ENCODE measurements around the gene TMSB4X. TPM values are rescaled to one million over a fixed set of nuclear protein-coding genes. Genes with fewer than 3 reads are reported as not detected.
A peak's percentile ranks its signal among the peaks of the same experiment; 100 is the strongest.

Gene TMSB4X
- total and polyA plus RNA-seq, 4 donors = 4,686 to 9,527 (median 8,202) TPM

- peaks cover 0 to 10% (median 3%) of the 10 kb centered on the region in 3 donors for H3K27me3 ChIP-seq (ENCODE audit: control insufficient read depth in 3 of 3, insufficient read depth in 3 of 3, low read length in 2 of 3)
- no peak overlapping the region for H3K27ac ChIP-seq (ENCODE audit: low read depth in 1 of 2, low read length in 1 of 2)
- TF ChIP-seq CTCF (IDR thresholded peaks at IDR 0.05; ENCODE audit: control extremely low read depth, extremely low read depth) = no peak
- ATAC-seq (ENCODE audit: insufficient read depth, low FRiP score) (no peak), DNase-seq (no peak)
- H3K36me3 ChIP-seq (ENCODE audit: control insufficient read depth in 4 of 4, insufficient read depth in 4 of 4, low read length in 4 of 4) = no peaks in the 10 kb centered on the region
- no peak overlapping the region for H3K9ac ChIP-seq (ENCODE audit: insufficient read depth in 1 of 2, low read length in 2 of 2)
- H3K4me3 ChIP-seq = no peak overlapping the region
- H3K4me1 ChIP-seq (ENCODE audit: control insufficient read depth in 5 of 5, insufficient read depth in 5 of 5, low read length in 5 of 5) = peaks cover 0 to 12% (median 2%) of the 10 kb centered on the region in 5 donors
- WGBS, 2 donors = 20 to 41% methylated on average over 2 of the region's 2 CpGs
- peaks cover 0 to 1% (median 0%) of the 10 kb centered on the region in 4 donors for H3K9me3 ChIP-seq (ENCODE audit: control insufficient read depth in 4 of 4, insufficient read depth in 3 of 4, low read length in 3 of 4)
Observed at GRCh38 chrX:13008189-13008533, 33.3 kb downstream of the TMSB4X start.

GRCh38 chrX:13008851-13009250 is 33.9 kb downstream of the TMSB4X start:
- no peak for TF ChIP-seq CTCF (IDR thresholded peaks at IDR 0.05; ENCODE audit: control extremely low read depth, extremely low read depth)
- Histone ChIP-seq H3K36me3 (ENCODE audit: control insufficient read depth in 4 of 4, insufficient read depth in 4 of 4, low read length in 4 of 4) (no peaks in the 10 kb centered on the region), H3K9ac (ENCODE audit: insufficient read depth in 1 of 2, low read length in 2 of 2) (no peak overlapping the region), H3K4me1 (ENCODE audit: control insufficient read depth in 5 of 5, insufficient read depth in 5 of 5, low read length in 5 of 5) (peaks cover 0 to 18% (median 2%) of the 10 kb centered on the region in 5 donors), H3K9me3 (ENCODE audit: control insufficient read depth in 4 of 4, insufficient read depth in 3 of 4, low read length in 3 of 4) (peaks cover 0 to 1% (median 0%) of the 10 kb centered on the region in 4 donors), H3K4me3 (no peak overlapping the region), H3K27ac (ENCODE audit: low read depth in 1 of 2, low read length in 1 of 2) (no peak overlapping the region), H3K27me3 (ENCODE audit: control insufficient read depth in 3 of 3, insufficient read depth in 3 of 3, low read length in 2 of 3) (peaks cover 0 to 10% (median 9%) of the 10 kb centered on the region in 3 donors)
- DNase-seq (no peak), ATAC-seq (ENCODE audit: insufficient read depth, low FRiP score) (no peak)
- WGBS, 2 donors = 85 to 97% methylated on average over 3 of the region's 3 CpGs

- ATAC-seq (ENCODE audit: insufficient read depth, low FRiP score) (peak; percentile 38), DNase-seq (no peak)
- Histone ChIP-seq H3K36me3 (ENCODE audit: control insufficient read depth in 4 of 4, insufficient read depth in 4 of 4, low read length in 4 of 4) (no peaks in the 10 kb centered on the region), H3K9ac (ENCODE audit: insufficient read depth in 1 of 2, low read length in 2 of 2) (no peak overlapping the region), H3K4me1 (ENCODE audit: control insufficient read depth in 5 of 5, insufficient read depth in 5 of 5, low read length in 5 of 5) (peaks cover 0 to 22% (median 5%) of the 10 kb centered on the region in 5 donors), H3K4me3 (no peak overlapping the region), H3K9me3 (ENCODE audit: control insufficient read depth in 4 of 4, insufficient read depth in 3 of 4, low read length in 3 of 4) (peaks cover 0 to 1% (median 0%) of the 10 kb centered on the region in 4 donors), H3K27ac (ENCODE audit: low read depth in 1 of 2, low read length in 1 of 2) (no peak overlapping the region), H3K27me3 (ENCODE audit: control insufficient read depth in 3 of 3, insufficient read depth in 3 of 3, low read length in 2 of 3) (peaks cover 0 to 10% (median 9%) of the 10 kb centered on the region in 3 donors)
- TF ChIP-seq CTCF (IDR thresholded peaks at IDR 0.05; ENCODE audit: control extremely low read depth, extremely low read depth) = no peak
- 50 to 81% methylated on average over 3 of the region's 3 CpGs for WGBS, 2 donors
Observed at GRCh38 chrX:13009273-13009672, 34.4 kb downstream of the TMSB4X start.

- Histone ChIP-seq H3K9ac (ENCODE audit: insufficient read depth in 1 of 2, low read length in 2 of 2) (no peak overlapping the region), H3K27ac (ENCODE audit: low read depth in 1 of 2, low read length in 1 of 2) (no peak overlapping the region), H3K9me3 (ENCODE audit: control insufficient read depth in 4 of 4, insufficient read depth in 3 of 4, low read length in 3 of 4) (peaks cover 0 to 1% (median 0%) of the 10 kb centered on the region in 4 donors), H3K27me3 (ENCODE audit: control insufficient read depth in 3 of 3, insufficient read depth in 3 of 3, low read length in 2 of 3) (peaks cover 0 to 13% (median 9%) of the 10 kb centered on the region in 3 donors), H3K36me3 (ENCODE audit: control insufficient read depth in 4 of 4, insufficient read depth in 4 of 4, low read length in 4 of 4) (no peaks in the 10 kb centered on the region), H3K4me1 (ENCODE audit: control insufficient read depth in 5 of 5, insufficient read depth in 5 of 5, low read length in 5 of 5) (peaks cover 0 to 22% (median 9%) of the 10 kb centered on the region in 5 donors), H3K4me3 (no peak overlapping the region)
- ATAC-seq (ENCODE audit: insufficient read depth, low FRiP score) (no peak), DNase-seq (no peak)
- 88 to 96% methylated on average over 8 of the region's 8 CpGs for WGBS, 2 donors
- no peak for TF ChIP-seq CTCF (IDR thresholded peaks at IDR 0.05; ENCODE audit: control extremely low read depth, extremely low read depth)
Observed at GRCh38 chrX:13009844-13010243, 34.9 kb downstream of the TMSB4X start.
